CD4-positive, alpha-beta T cell treated with Interleukin-17A for 4 hours (primary cell): ENCODE data around the gene OR5H15.
"Not testable (repeated sequence)": the region's sequence is repeated elsewhere in the genome, so short reads cannot be mapped to it uniquely, and the experiment has no call there.

Experiments
- DNase-seq: peaks from one replicate; pipeline ENCODE4 v3.0.0-alpha.2; 2020; ENCODE audit warnings: mixed read lengths

Gene OR5H15

DNA sequence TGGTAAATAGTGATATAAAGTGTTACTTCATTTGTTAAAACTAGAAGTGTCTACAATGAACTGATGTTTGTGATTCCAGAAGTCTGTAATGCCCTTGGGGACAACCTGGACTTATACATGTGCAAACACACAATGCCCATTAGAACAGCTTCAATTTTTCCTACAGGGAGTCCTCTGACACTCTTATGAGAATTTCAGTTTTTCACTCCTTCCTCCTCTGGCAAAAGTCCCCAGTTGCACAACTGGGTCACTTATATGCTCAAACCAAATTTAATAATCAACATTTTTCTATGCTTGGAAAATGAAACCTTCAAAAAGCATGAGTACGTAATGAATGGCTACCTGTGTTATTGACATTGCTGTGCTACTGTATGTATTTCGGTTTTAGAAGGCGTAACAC lies at the start of gene OR5H15:
Gene OR5H15 (plus strand): TSS at position 301 of the 400 bp plus-strand sequence. CDS start 2,004 bp downstream, outside the sequence.
- DNase-seq = no peak

DNA sequence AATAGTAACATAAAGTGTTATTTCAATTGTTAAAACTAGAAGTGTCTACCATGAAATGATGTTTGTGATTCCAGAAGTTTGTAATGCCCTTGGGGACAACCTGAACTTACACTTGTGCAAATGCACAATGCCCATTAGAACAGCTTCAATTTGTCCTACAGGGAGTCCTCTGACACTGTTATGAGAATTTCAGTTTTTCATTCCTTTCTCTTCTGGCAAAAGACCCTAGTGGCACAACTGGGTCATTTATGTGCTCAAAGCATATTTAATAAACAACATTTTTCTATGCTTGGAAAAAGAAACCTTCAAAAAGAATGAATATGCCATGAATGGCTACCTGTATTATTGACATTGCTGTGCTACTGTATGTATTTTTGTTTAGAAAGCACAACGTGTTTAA lies 36.1 kb upstream of the OR5H15 start, which contains the start of gene OR5H1:
Gene OR5H1 (plus strand): TSS at position 301 of the 400 bp plus-strand sequence. CDS start 1,977 bp downstream, outside the sequence.
- DNase-seq = no peak

DNA sequence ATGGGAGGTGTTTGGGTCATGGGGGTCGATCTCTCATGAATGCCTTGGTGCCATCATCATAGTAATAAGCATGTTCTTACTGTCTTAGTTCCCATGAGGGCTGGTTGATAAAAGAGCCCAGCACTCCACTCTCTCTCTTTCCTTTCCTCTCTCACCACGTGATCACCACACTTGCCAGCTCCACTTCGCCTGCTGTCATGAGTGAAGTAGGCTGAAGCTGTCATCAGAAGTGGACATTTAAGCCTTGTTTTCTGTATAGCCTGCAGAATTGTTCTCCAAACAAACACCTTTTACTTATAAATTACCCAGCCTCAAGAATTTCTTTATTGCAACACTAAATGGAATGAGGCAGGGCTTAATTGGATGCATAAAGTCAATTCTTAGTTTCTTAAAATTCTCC lies 29.9 kb upstream of the OR5H15 start:
- no peak for DNase-seq

DNA sequence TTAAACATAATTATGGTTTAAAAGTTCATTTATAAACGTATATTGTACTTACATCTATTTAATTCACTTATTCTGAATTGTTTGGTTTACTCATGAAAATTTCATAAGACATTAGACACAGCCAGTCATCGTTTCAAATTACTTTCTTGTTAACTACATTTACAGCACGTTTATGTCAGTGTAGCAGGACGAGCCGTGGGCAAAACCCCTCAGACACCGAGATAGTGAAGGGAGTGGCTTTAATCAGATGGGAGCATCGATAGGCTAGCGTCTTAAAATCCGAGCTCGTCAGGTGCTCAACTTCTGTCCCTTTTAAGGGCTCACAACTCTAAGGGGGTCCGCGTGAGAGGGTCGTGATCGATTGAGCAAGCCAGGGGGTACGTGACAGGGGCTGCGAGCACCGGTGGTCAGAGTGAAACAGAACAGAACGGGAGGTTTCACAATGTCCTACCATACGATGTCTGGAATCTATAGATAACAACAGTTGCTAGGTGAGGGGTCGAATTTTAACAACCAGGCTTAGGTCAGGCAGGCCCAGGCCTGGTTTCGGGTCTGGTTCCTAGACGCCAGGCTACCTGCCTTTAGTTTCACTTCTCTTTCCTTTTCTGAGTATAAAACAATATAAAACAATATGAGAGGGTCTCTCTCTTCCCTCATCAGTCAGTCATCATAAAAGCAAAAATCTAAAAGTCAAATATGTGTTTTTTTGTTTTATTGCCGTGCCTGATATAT lies 28.5 kb upstream of the OR5H15 start:
- not testable (repeated sequence) for DNase-seq

DNA sequence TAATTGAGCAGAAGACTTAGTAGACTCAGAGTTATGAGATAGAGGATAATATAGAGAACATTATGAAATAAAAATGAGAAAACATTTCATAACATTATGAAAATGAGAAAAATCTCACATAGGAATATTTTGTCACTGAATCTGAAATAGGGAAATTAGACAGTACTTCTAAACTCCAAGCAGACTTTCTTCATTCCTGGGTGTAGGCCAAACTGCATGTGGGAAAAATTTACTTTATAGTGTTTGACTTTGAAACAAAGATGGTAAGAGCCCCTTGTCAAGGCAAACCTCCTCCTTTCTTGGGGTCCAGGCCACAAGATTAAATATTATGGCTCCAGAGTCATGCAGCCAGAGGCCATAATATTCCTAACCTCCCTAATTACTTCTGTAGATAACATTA lies 26.0 kb upstream of the OR5H15 start:
- DNase-seq = no peak

DNA sequence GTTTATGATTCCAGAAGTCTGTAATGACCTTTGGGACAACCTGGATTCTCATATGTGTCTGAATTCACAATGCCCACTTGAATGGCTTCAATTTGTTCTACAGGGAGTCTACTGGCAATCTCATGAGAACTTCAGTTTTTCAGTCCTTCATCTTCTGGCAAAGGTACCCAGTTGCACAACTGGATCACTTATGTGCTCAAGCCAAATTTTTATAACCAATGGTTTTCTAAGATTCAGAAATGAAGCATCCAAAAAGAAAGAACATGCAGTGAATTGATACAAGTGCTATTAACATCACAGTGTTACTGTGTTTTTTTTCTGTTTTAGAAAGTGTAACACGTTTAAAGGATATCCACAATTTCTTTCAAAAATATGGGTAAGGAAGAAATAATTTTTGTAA lies 19.3 kb upstream of the OR5H15 start, which contains the start of gene OR5H14:
Gene OR5H14 (plus strand): TSS at position 301 of the 400 bp plus-strand sequence. CDS start 1,907 bp downstream, outside the sequence.
- DNase-seq = no peak

DNA sequence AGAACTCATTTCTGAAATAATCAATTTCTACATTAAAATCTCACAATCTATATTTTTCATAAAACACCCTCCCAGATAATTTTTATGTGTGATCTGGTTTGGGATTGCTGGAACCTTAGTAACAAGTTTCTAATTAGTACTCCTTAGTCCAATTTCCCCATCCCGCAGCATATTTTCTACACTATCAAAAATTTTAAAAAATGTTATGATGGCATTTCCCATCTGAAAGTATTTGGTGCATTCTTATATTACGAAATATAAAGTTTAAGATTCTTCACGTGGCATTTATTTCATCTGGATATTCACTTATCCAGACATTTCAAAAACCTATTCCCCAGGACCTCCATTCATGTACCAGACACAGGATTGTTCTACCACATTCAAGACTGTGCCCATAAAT lies 17.7 kb upstream of the OR5H15 start:
- DNase-seq = no peak

DNA sequence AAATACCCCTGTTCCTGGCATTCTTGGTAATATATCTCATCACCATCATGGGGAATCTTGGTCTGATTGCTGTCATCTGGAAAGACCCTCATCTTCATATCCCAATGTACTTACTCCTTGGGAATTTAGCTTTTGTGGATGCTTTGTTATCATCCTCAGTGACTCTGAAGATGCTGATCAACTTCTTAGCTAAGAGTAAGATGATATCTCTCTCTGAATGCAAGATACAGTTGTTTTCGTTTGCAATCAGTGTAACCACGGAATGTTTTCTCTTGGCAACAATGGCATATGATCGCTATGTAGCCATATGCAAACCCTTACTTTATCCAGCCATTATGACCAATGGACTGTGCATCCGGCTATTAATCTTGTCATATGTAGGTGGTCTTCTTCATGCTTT lies 17.0 kb upstream of the OR5H15 start:
- not testable (repeated sequence) for DNase-seq

DNA sequence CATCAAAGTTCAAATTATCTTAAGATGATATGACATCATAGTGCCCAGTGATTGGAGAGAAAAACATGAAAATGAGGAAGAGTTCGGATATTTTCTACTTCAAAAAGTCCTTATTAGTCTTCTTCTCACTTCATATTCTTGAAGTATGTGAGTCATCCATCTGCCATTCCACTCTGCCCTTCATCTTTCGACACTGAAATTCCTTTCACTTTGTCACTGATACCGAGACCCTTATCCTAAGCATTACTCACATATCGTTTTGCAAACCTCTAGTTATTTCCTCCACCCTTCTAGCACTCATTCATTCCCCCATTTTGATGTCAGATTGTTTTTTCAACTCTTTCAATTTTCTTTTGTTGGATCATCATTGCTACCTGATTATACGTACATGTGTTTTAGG lies 15.3 kb upstream of the OR5H15 start:
- DNase-seq = no peak

DNA sequence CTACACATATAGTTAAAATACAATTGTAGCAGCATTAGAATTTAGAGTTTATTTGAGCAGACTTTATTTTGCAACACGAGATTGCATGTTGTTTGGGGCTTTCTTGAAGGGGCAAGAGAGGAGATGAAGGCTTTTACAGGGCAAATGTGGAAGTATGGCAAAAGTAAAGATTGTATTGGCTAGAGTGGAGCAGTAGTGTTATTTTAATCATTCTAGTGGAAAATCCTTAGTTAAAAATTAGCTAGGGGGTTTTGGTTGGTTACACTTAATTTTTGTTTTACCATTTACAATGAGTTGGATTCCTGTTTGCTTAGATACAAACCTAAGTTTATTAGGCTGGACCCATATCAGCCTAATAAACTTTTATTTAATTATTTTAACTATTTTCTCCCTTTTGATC lies 4.6 kb downstream of the OR5H15 start:
- DNase-seq = no peak

DNA sequence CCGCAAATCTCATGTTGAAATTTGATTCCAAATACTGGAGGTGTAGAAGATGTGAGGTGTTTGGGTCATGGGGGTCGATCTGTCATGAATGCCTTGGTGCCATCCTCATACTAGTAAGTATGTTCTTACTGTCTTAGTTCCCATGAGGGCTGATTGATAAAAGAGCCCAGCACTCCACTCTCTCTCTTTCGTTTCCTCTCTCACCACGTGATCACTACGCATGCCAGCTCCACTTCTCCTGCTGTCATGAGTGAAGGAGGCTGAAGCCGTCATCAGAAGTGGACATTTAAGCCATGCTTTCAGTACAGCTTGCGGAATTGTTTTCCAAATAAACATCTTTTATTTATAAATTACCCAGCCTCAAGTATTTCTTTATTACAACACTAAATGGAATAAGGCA lies 6.1 kb downstream of the OR5H15 start:
- no peak for DNase-seq

DNA sequence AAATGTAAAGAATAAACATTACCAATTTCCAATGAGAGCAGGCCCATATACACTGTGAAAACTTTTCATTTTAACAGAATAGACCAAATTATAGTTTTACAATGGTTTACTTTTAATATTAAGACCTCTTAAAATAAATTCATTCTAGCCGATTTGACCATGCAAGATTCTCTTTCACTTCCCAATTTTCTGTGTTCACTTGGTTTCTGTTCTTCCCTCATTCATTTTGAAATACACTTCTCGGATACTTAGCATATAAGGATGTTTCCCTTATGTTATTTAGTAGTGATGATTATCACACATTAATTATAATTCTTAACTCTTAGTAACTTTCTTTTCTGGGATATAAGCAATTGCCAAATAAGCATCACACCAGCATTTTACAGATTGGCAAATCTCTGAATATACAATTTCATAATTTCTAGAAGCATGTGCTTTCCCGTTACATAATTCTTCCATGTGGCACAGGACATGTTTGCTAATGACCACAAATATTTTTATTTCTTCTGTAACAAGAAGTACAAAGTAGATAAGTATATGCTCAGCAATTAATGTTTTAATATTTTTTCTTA lies 13.9 kb downstream of the OR5H15 start:
- DNase-seq = no peak

DNA sequence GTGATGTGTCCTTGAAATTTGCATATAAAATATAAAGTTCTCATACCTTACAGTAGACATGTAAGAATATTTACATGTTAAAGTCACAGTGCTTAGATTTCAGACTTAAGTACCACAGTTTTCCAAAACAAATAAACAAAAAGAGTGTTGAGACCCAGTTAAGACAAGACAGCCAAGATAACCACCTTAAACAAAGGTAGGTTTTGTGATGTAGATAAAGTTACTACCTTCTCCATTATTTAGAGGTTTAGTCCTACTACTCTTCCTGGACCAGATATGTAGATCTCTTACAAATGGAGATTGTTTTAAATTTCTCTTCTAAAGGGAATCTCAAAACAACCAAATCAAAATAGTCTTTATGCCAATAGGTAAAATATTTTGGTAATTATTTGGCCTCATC lies 15.7 kb downstream of the OR5H15 start:
- no peak for DNase-seq

DNA sequence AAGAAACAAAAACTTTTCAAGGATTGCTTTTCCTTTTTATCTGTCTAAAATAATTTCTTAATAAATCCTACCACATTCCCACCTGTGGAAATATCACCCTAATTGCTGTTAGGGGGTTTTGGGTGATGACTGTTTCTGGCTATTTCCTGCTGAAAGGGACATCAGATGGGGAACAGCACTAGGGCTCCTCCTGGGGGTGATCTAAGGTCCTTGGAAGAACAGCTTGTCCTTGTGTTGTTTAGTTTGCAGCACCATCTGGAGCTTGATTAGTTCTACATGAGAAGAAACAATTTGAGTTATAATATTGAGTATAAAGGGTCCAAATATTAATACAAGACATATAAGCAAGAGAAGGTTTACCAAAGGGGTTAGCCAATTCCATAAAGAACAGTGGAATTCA lies 18.7 kb downstream of the OR5H15 start:
- DNase-seq = no peak

DNA sequence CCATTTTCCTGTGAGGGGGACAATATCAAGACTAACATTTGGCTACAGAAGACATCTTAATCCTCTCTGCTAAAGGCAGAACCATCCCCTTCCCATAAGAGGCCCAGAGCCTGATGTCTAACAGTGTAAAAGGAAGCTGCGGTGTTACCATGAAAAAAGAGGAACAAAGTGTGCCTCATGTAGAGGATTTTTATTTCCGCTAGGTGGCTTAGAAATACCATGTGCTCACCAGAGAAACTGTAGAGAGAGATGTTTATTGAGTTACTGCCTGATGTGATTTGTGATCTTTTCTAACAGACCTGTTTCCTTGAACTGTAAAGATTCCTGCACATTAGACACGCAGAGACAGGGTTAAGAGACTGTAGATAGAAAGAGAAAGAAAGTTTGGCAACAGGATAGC lies 22.0 kb downstream of the OR5H15 start:
- no peak for DNase-seq

DNA sequence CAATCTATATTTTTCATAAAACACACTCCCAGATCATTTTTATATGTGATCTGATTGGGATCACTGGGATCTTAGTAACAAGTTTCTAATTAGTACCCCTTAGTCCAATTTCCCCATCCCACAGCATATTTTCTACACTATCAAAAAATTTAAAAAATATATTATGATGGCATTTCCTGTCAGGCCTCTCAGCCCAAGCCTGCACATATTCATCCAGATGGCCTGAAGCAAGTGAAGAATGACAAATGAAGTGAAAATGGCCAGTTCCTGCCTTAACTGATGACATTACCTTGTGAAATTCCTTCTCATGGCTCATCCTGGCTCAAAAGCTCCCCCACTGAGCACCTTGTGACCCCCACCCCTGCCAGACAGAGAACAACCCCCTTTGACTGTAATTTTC lies 24.4 kb downstream of the OR5H15 start:
- DNase-seq = not testable (repeated sequence)

DNA sequence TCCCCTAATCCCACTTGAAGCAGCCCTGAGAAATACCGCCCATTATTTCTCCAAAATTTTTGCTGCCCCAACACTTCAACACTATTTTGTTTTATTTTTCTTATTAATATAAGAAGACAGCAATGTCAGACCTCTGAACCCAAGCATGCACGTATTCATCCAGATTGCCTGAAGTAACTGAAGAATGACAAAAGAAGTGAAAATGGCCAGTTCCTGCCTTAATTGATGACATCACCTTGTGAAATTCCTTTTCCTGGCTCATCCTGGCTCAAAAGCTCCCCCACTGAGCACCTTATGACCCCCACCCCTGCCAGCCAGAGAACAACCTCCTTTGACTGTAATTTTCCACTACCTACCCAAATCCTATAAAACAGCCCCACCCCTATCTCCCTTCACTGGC lies 29.8 kb downstream of the OR5H15 start:
- not testable (repeated sequence) for DNase-seq

DNA sequence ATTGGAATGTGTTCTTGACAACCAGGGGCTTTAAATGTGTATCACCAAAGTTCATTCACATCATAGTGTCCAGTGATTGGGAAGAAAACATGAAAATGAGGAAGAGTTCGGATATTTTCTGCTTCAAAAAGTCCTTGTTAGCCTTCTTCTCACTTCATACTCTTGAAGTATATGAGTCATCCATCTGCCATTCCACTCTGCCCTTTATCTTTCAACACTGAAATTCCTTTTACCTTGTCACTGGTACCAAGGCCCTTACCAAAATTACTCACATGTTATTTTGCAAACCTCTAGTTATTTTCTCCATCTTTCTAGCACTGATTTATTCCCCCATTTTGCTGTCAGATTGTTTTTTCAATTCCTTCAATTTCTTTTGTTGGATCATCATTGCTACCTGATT lies 32.5 kb downstream of the OR5H15 start:
- no peak for DNase-seq

DNA sequence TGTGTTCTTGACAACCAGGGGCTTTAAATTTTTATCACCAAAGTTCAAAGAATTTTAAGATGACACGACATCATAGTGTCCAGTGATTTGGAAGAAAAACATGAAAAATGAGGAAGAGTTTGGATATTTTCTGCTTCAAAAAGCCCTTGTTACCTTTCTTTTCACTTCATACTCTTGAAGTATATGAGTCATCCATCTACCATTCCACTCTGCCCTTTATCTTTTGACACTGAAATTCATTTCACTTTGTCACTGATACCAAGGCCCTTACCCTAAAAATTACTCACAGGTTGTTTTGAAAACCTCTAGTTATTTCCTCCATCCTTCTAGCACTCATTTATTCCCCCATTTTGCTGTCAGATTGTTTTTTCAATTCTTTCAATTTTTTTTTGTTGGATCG lies 42.7 kb downstream of the OR5H15 start:
- no peak for DNase-seq

DNA sequence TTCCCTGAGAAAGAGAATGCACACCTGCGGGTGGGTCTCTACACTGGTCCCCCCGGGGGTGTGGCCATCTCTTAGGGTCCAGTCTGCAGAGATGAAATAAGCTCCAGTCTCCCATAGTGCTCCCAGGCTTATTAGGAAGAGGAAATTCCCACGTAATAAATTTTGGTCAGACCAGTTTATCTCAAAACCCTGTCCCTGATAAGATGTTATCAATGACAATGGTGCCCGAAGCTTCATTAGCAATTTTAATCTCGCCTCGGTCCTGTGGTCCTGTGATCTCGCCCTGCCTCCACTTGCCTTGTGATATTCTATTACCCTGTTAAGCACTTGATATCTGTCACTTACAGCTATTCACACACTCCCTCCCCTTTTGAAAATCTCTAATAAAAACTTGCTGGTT lies 46.8 kb downstream of the OR5H15 start:
- no peak for DNase-seq

DNA sequence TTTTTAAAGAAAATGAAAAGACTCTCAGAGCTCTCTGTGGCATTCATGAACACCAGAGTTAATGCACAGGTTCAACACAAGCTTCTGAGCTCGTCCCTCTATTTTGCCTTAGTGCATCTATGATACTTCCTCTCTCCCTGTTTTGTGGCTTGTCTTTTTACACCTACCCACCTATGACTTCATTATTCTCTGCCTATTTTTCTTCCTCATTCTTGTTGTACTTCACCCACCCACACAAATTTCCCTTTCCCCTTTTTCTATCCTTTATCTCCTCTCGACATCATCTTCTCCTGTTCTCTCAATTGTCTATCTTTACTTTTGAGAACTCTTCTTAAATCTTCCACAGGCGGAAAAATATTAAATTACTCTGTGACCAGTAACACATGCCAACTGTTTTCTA lies 48.6 kb downstream of the OR5H15 start:
- no peak for DNase-seq
